ENCODE data around the gene KRTAP10-9. TPM values are rescaled to one million over a fixed set of nuclear protein-coding genes. Genes with fewer than 3 reads are reported as not detected.

Gene KRTAP10-9
- polyA plus RNA-seq, 3 donors, result not detected

DNA sequence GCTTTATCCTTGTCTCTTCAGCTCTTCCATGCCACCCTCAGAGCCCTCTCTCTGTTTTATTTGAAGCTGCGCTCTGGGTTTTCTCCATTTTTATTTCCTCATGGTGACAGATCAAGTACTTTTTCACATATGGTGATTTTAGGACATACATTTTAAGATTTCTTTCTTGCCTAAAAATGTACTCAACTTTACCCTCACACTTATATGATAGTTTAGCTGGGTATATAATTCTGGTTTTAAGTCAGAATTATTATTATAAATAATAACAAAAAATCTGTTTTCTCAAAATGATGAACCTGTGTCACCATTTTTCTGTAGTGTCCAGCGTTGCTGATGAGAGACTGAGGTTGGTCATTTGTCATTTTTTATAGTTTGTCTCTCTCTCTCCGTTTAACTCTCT is 45.7 kb upstream of the KRTAP10-9 start:
- peaks cover 11 to 39% (median 14%) of the 10 kb centered on the region in 3 donors for H3K27me3 Mint-ChIP-seq (ENCODE audit: low read depth in 3 of 3)
- WGBS (ENCODE audit: insufficient coverage), result no CpG with 5 or more reads among the region's 3 CpGs
- H3K9me3 ChIP-seq (replicated peaks in 1 of 2; ENCODE audit: control insufficient read depth in 1 of 2, insufficient read depth in 1 of 2, low read length in 2 of 2), result peaks cover 11 to 38% of the 10 kb centered on the region in 2 donors
- no peaks in the 10 kb centered on the region for H4K20me1 ChIP-seq (ENCODE audit: insufficient read depth, low read length)
- DNase-seq, result no peak
- TF ChIP-seq, protein P1, sequence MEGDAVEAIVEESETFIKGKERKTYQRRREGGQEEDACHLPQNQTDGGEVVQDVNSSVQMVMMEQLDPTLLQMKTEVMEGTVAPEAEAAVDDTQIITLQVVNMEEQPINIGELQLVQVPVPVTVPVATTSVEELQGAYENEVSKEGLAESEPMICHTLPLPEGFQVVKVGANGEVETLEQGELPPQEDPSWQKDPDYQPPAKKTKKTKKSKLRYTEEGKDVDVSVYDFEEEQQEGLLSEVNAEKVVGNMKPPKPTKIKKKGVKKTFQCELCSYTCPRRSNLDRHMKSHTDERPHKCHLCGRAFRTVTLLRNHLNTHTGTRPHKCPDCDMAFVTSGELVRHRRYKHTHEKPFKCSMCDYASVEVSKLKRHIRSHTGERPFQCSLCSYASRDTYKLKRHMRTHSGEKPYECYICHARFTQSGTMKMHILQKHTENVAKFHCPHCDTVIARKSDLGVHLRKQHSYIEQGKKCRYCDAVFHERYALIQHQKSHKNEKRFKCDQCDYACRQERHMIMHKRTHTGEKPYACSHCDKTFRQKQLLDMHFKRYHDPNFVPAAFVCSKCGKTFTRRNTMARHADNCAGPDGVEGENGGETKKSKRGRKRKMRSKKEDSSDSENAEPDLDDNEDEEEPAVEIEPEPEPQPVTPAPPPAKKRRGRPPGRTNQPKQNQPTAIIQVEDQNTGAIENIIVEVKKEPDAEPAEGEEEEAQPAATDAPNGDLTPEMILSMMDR (IDR thresholded peaks at IDR 0.05), result no peak
- no peak overlapping the region for H3K27ac ChIP-seq (ENCODE audit: low read depth in 1 of 2, low read length in 2 of 2)
- no peaks in the 10 kb centered on the region for H3K4me1 Mint-ChIP-seq
- no peak overlapping the region for H3K4me2 ChIP-seq (replicated peaks; ENCODE audit: extremely low read depth, low read length, poor library complexity, severe bottlenecking)
- no peak overlapping the region for H2AFZ ChIP-seq (ENCODE audit: insufficient read depth, low read depth, low read length, poor library complexity, severe bottlenecking)
- no peak overlapping the region for H3K9ac ChIP-seq (ENCODE audit: insufficient read depth, low read length, poor library complexity, severe bottlenecking)
- H3K4me3 Mint-ChIP-seq, result no peak overlapping the region
- no peak overlapping the region for H3K4me3 ChIP-seq (replicated peaks in 1 of 3; ENCODE audit: low read depth in 2 of 3, low read length in 3 of 3)
- no peak overlapping the region for H3K27ac Mint-ChIP-seq
- H3K9me3 Mint-ChIP-seq, result peaks cover 23 to 55% (median 49%) of the 10 kb centered on the region in 7 donors
- H3K27me3 ChIP-seq (ENCODE audit: control insufficient read depth in 2 of 2, insufficient read depth in 2 of 2, low read length in 2 of 2), result peaks cover 0 to 16% of the 10 kb centered on the region in 2 donors
- no peaks in the 10 kb centered on the region for H3K4me1 ChIP-seq (ENCODE audit: control insufficient read depth in 1 of 2, insufficient read depth in 2 of 2, low read length in 2 of 2)
- intact Hi-C loops (cut with micrococcal nuclease), result no loop called here
- H3K79me2 ChIP-seq (ENCODE audit: insufficient read depth, low read length), result no peaks in the 10 kb centered on the region
- H3K36me3 Mint-ChIP-seq, result no peaks in the 10 kb centered on the region
- no peaks in the 10 kb centered on the region for H3K36me3 ChIP-seq (replicated peaks in 1 of 2; ENCODE audit: control insufficient read depth in 1 of 2, insufficient read depth in 2 of 2, low read length in 2 of 2)

DNA sequence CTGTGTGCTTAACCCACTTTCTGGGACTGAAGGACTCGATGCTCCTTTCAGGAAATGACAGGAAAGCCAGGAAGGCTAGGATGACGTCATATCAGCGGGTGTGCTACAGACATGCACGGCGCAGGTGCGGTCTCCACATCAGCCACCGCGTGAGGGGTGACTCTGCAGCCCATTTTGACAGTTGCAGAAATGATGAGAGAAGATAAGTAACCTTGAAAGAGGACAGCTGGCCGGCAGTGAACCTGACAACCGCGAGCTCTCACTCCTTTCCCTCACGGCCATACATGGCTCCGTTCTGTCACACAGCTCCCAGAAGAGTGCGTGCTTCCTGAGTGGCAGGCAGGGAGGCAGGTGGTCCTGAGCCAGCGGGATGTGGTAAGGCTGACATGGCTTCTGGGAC is 44.8 kb upstream of the KRTAP10-9 start:
- H3K36me3 Mint-ChIP-seq, result no peaks in the 10 kb centered on the region
- H3K4me3 Mint-ChIP-seq, result no peak overlapping the region
- intact Hi-C loops (cut with micrococcal nuclease), result no loop called here
- peaks cover 6 to 33% of the 10 kb centered on the region in 2 donors for H3K9me3 ChIP-seq (replicated peaks in 1 of 2; ENCODE audit: control insufficient read depth in 1 of 2, insufficient read depth in 1 of 2, low read length in 2 of 2)
- no peaks in the 10 kb centered on the region for H3K36me3 ChIP-seq (replicated peaks in 1 of 2; ENCODE audit: control insufficient read depth in 1 of 2, insufficient read depth in 2 of 2, low read length in 2 of 2)
- no peaks in the 10 kb centered on the region for H3K4me1 ChIP-seq (ENCODE audit: control insufficient read depth in 1 of 2, insufficient read depth in 2 of 2, low read length in 2 of 2)
- no peak overlapping the region for H3K9ac ChIP-seq (ENCODE audit: insufficient read depth, low read length, poor library complexity, severe bottlenecking)
- no peak overlapping the region for H2AFZ ChIP-seq (ENCODE audit: insufficient read depth, low read depth, low read length, poor library complexity, severe bottlenecking)
- 91% methylated on average over 10 of the region's 15 CpGs for WGBS (ENCODE audit: insufficient coverage)
- TF ChIP-seq, protein P1 (IDR thresholded peaks at IDR 0.05), result no peak
- H3K27ac ChIP-seq (ENCODE audit: low read depth in 1 of 2, low read length in 2 of 2), result no peak overlapping the region
- H3K27me3 ChIP-seq (ENCODE audit: control insufficient read depth in 2 of 2, insufficient read depth in 2 of 2, low read length in 2 of 2), result peaks cover 0 to 16% of the 10 kb centered on the region in 2 donors
- H3K27ac Mint-ChIP-seq, result no peak overlapping the region
- no peaks in the 10 kb centered on the region for H4K20me1 ChIP-seq (ENCODE audit: insufficient read depth, low read length)
- H3K9me3 Mint-ChIP-seq, result peaks cover 24 to 53% (median 43%) of the 10 kb centered on the region in 7 donors
- no peak overlapping the region for H3K4me2 ChIP-seq (replicated peaks; ENCODE audit: extremely low read depth, low read length, poor library complexity, severe bottlenecking)
- H3K79me2 ChIP-seq (ENCODE audit: insufficient read depth, low read length), result no peaks in the 10 kb centered on the region
- H3K4me3 ChIP-seq (replicated peaks in 1 of 3; ENCODE audit: low read depth in 2 of 3, low read length in 3 of 3), result no peak overlapping the region
- DNase-seq, result no peak
- peaks cover 12 to 44% (median 14%) of the 10 kb centered on the region in 3 donors for H3K27me3 Mint-ChIP-seq (ENCODE audit: low read depth in 3 of 3)
- no peaks in the 10 kb centered on the region for H3K4me1 Mint-ChIP-seq

Data from CD14-positive monocyte (primary cell).